ENCODE data around the gene AKAP7.

Gene AKAP7

GRCh38 chr6:131132360-131132759, 2.9 kb upstream of the AKAP7 start:
- no peak for DNase-seq (ENCODE audit: extremely low read depth in 1 of 2, low read depth in 1 of 2)

- DNase-seq (ENCODE audit: extremely low read depth in 1 of 2, low read depth in 1 of 2): no peak
Observed at GRCh38 chr6:131134220-131134979, 867 bp upstream of the AKAP7 start.

GRCh38 chr6:131134980-131135243, 355 bp upstream of the AKAP7 start:
- DNase-seq (ENCODE audit: extremely low read depth in 1 of 2, low read depth in 1 of 2): no peak

- no peak for DNase-seq (ENCODE audit: extremely low read depth in 1 of 2, low read depth in 1 of 2)
Observed at GRCh38 chr6:131136021-131136786, 937 bp downstream of the AKAP7 start.

GRCh38 chr6:131139599-131139998, 4.3 kb downstream of the AKAP7 start:
- no peak for DNase-seq (ENCODE audit: extremely low read depth in 1 of 2, low read depth in 1 of 2)

GRCh38 chr6:131143319-131143718, 8.1 kb downstream of the AKAP7 start:
- no peak for DNase-seq (ENCODE audit: extremely low read depth in 1 of 2, low read depth in 1 of 2)

GRCh38 chr6:131146865-131147264, 11.6 kb downstream of the AKAP7 start:
- no peak for DNase-seq (ENCODE audit: extremely low read depth in 1 of 2, low read depth in 1 of 2)

- DNase-seq (ENCODE audit: extremely low read depth in 1 of 2, low read depth in 1 of 2): no peak
Observed at GRCh38 chr6:131156411-131156810, 21.1 kb downstream of the AKAP7 start.

- no peak for DNase-seq (ENCODE audit: extremely low read depth in 1 of 2, low read depth in 1 of 2)
Observed at GRCh38 chr6:131159578-131159977, 24.3 kb downstream of the AKAP7 start.

GRCh38 chr6:131160254-131160758, 25.0 kb downstream of the AKAP7 start:
- no peak for DNase-seq (ENCODE audit: extremely low read depth in 1 of 2, low read depth in 1 of 2)

- DNase-seq (ENCODE audit: extremely low read depth in 1 of 2, low read depth in 1 of 2): no peak
Observed at GRCh38 chr6:131161987-131162386, 26.7 kb downstream of the AKAP7 start.

GRCh38 chr6:131163886-131164285, 28.6 kb downstream of the AKAP7 start:
- no peak for DNase-seq (ENCODE audit: extremely low read depth in 1 of 2, low read depth in 1 of 2)

GRCh38 chr6:131164506-131164905, 29.2 kb downstream of the AKAP7 start:
- DNase-seq (ENCODE audit: extremely low read depth in 1 of 2, low read depth in 1 of 2): no peak

GRCh38 chr6:131167773-131168172, 32.5 kb downstream of the AKAP7 start:
- no peak for DNase-seq (ENCODE audit: extremely low read depth in 1 of 2, low read depth in 1 of 2)

GRCh38 chr6:131169613-131170012, 34.3 kb downstream of the AKAP7 start:
- DNase-seq (ENCODE audit: extremely low read depth in 1 of 2, low read depth in 1 of 2): no peak

GRCh38 chr6:131172222-131172621, 37.0 kb downstream of the AKAP7 start:
- DNase-seq (ENCODE audit: extremely low read depth in 1 of 2, low read depth in 1 of 2): no peak

- DNase-seq (ENCODE audit: extremely low read depth in 1 of 2, low read depth in 1 of 2): no peak
Observed at GRCh38 chr6:131173680-131174079, 38.4 kb downstream of the AKAP7 start.

GRCh38 chr6:131175564-131175963, 40.3 kb downstream of the AKAP7 start:
- no peak for DNase-seq (ENCODE audit: extremely low read depth in 1 of 2, low read depth in 1 of 2)

- no peak for DNase-seq (ENCODE audit: extremely low read depth in 1 of 2, low read depth in 1 of 2)
Observed at GRCh38 chr6:131177996-131178395, 42.7 kb downstream of the AKAP7 start.

- no peak for DNase-seq (ENCODE audit: extremely low read depth in 1 of 2, low read depth in 1 of 2)
Observed at GRCh38 chr6:131182991-131183425, 47.7 kb downstream of the AKAP7 start.

- no peak for DNase-seq (ENCODE audit: extremely low read depth in 1 of 2, low read depth in 1 of 2)
Observed at GRCh38 chr6:131183427-131184095, 48.3 kb downstream of the AKAP7 start.

GRCh38 chr6:131191590-131191989, 56.3 kb downstream of the AKAP7 start:
- DNase-seq (ENCODE audit: extremely low read depth in 1 of 2, low read depth in 1 of 2): no peak

Data from activated CD8-positive, alpha-beta memory T cell treated with anti-CD3 and anti-CD28 coated beads for 1 hour (primary cell).